ENCODE results near the gene CDADC1. TPM values are rescaled to one million over a fixed set of nuclear protein-coding genes. Genes with fewer than 3 reads are reported as not detected.

Gene CDADC1
- total RNA-seq, 6 experiments from 2014 or later: 2.2 to 10.1 (median 5.4) TPM

DNA sequence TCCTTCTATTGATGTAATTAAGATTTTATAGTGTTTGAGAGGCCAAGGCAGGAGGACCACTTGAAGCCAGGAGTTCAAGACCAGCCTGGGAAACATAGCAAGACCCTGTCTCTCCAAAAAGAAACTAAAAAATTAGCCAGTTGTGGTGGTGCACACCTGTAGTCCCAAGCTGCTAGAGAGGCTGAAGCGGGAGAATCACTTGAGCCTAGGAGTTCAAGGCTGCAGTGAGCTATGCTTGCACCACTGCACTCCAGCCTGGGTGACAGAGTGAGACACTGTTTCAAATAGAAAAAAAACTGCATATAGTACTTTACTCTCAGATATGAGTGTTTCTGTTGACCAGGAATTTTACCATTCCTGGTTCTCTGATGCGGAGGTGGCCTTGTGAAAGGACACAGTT, 48.9 kb downstream of the CDADC1 start:
- intact Hi-C loops (cut with DNase I): loop anchor here (10.0 kb wide), 2 partner anchors 138 to 148 kb away; partner anchors contain the start of genes CAB39L (in 1 of the 2) and SETDB2 (in 1 of the 2)
- Histone ChIP-seq H3K27me3 (no peaks in the 10 kb centered on the region), H3K4me3 (no peak overlapping the region), H3K4me1 (peaks cover 0 to 10% (median 2%) of the 10 kb centered on the region in 4 donors), H3K27ac (no peak overlapping the region), H3K9me3 (no peaks in the 10 kb centered on the region), H3K36me3 (no peaks in the 10 kb centered on the region)
- no peak for TF ChIP-seq POLR2A (IDR thresholded peaks at IDR 0.05)
- TF ChIP-seq, protein P1, sequence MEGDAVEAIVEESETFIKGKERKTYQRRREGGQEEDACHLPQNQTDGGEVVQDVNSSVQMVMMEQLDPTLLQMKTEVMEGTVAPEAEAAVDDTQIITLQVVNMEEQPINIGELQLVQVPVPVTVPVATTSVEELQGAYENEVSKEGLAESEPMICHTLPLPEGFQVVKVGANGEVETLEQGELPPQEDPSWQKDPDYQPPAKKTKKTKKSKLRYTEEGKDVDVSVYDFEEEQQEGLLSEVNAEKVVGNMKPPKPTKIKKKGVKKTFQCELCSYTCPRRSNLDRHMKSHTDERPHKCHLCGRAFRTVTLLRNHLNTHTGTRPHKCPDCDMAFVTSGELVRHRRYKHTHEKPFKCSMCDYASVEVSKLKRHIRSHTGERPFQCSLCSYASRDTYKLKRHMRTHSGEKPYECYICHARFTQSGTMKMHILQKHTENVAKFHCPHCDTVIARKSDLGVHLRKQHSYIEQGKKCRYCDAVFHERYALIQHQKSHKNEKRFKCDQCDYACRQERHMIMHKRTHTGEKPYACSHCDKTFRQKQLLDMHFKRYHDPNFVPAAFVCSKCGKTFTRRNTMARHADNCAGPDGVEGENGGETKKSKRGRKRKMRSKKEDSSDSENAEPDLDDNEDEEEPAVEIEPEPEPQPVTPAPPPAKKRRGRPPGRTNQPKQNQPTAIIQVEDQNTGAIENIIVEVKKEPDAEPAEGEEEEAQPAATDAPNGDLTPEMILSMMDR (IDR thresholded peaks at IDR 0.05): no peak
- ATAC-seq (no peak), DNase-seq (no peak)
- 100% methylated on average over 1 of the region's 2 CpGs for WGBS (ENCODE audit: insufficient coverage, low coverage, low lambda C conversion rate, missing lambda C conversion rate)

DNA sequence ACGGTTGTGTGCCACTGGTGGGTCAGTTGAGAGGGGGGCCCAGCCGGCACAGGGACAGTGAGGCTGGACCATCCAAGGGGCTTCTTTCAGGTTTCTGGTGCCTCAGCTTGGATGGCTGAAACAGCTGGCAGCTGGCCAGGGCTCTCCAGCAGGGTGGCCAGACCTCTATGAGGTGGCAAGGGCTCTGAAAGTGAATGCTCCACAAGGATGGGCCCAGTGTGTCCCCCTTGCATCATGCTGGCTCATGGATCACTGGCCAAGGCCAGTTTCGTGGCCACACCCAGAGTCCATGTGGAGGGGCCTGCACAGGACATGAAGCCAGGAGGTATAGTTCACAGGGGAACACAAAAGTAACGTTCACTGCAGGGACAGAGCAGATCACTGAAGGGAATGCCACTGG, 49.6 kb downstream of the CDADC1 start:
- ATAC-seq: no peak
- Histone ChIP-seq H3K4me1 (peaks cover 0 to 8% (median 2%) of the 10 kb centered on the region in 4 donors), H3K9me3 (no peaks in the 10 kb centered on the region), H3K36me3 (no peaks in the 10 kb centered on the region), H3K27me3 (no peaks in the 10 kb centered on the region), H3K27ac (no peak overlapping the region), H3K4me3 (no peak overlapping the region)
- TF ChIP-seq, protein P1 (IDR thresholded peaks at IDR 0.05): no peak
- no peak for TF ChIP-seq POLR2A (IDR thresholded peaks at IDR 0.05)
- intact Hi-C loops (cut with DNase I): loop anchor here (10.0 kb wide), 2 partner anchors 137 to 147 kb away; partner anchors contain the start of genes CAB39L (in 1 of the 2) and SETDB2 (in 1 of the 2)
- WGBS (ENCODE audit: insufficient coverage, low coverage, low lambda C conversion rate, missing lambda C conversion rate): no CpG with 5 or more reads among the region's 4 CpGs
- no peak for DNase-seq

DNA sequence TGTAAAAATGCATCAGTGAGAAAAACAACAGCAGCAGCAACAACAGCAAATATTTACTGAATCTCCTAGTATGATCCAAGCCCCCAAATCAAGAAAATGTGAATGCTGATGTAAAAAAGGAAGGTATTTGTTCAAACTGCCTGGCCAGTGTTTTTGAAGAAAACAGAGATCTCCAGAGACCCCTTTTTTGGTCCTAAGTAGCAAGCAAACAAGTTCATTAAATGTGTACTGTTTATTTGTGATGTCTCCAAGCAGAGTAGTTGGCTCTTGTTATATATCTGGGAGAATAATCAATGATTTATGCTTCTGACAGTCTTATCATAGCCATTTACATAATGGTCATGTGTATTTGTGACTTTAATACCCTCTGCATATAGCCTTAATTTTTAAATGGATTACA, 50.7 kb downstream of the CDADC1 start:
- H3K4me1 ChIP-seq: no peaks in the 10 kb centered on the region
- H3K36me3 ChIP-seq: no peaks in the 10 kb centered on the region
- H3K27ac ChIP-seq: no peak overlapping the region
- TF ChIP-seq, protein P1 (IDR thresholded peaks at IDR 0.05): no peak
- no peak for TF ChIP-seq POLR2A (IDR thresholded peaks at IDR 0.05)
- DNase-seq (no peak), ATAC-seq (no peak)
- H3K9me3 ChIP-seq: no peaks in the 10 kb centered on the region
- intact Hi-C loops (cut with DNase I): loop anchor here (10.0 kb wide), 2 partner anchors 136 to 146 kb away; partner anchors contain the start of genes CAB39L (in 1 of the 2) and SETDB2 (in 1 of the 2)
- H3K4me3 ChIP-seq: no peak overlapping the region
- no peaks in the 10 kb centered on the region for H3K27me3 ChIP-seq

DNA sequence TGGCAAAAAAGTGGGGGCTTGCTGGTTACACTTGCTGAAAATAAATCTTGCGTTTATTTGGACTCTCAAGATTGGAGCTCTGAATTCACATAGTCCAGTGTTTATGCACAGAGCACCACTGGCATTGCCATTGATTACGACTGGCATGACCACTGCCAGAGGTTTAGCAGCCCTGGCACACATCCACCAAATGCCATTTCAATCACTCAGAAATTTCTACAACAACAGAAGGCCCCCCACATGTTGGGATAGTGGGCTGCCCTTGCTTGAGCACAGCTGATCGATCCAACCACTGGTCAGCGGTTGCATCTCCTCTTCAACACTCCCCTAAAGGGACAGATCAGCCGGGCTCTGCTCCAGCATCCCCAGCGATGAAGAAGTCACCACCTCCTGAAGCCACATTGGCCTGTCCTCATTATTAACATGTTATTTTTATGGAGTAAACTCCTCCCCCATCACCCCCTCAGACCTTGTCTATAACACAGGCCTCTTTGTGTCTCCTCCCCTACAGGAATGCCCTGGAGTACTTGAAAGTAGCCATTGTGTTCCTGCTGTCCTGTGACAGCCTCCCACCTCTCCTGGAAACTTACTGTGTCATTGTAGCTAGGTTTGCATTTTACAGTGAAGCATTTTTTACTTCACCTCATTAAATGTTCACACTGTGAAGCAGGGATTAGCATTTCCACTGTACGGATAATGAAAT, 51.3 kb downstream of the CDADC1 start:
- Histone ChIP-seq H3K27me3 (no peaks in the 10 kb centered on the region), H3K4me3 (no peak overlapping the region), H3K27ac (no peak overlapping the region), H3K4me1 (no peaks in the 10 kb centered on the region), H3K9me3 (no peaks in the 10 kb centered on the region), H3K36me3 (no peaks in the 10 kb centered on the region)
- DNase-seq: no peak
- TF ChIP-seq POLR2A (IDR thresholded peaks at IDR 0.05): no peak
- ATAC-seq: no peak
- WGBS (ENCODE audit: insufficient coverage, low coverage, low lambda C conversion rate, missing lambda C conversion rate): 55% methylated on average over 5 of the region's 7 CpGs
- intact Hi-C loops (cut with DNase I): loop anchor here (10.0 kb wide), 2 partner anchors 136 to 146 kb away; partner anchors contain the start of genes CAB39L (in 1 of the 2) and SETDB2 (in 1 of the 2)

DNA sequence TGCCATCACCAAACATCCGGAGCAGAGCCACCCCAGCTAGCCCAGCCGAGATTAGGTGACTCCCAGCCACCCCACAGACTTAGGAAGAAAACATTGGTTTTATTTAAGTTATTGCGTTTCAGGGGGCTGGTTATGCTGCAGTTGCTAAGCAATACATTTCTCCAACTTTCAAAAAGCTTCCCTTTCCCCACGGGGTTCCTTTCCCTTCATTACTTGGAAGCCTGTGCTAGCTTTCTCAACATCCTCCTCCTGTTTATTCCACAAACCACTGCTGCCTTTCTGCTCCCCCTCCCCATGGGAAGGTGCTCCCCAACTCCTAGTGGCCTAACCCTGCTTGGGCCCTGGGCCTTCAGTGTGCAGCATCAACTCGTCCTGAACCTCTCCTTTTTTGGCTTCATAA, 52.6 kb downstream of the CDADC1 start:
- Histone ChIP-seq H3K4me1 (no peaks in the 10 kb centered on the region), H3K4me3 (no peak overlapping the region), H3K27ac (no peak overlapping the region), H3K36me3 (no peaks in the 10 kb centered on the region), H3K9me3 (no peaks in the 10 kb centered on the region), H3K27me3 (no peaks in the 10 kb centered on the region)
- 41% methylated on average over 3 of the region's 5 CpGs for WGBS (ENCODE audit: insufficient coverage, low coverage, low lambda C conversion rate, missing lambda C conversion rate)
- intact Hi-C loops (cut with DNase I): loop anchor here in 1 of 2 donors (5.0 kb wide), 1 partner anchor 302 kb away; no protein-coding TSS in a partner anchor
- TF ChIP-seq, protein P1 (IDR thresholded peaks at IDR 0.05): no peak
- no peak for TF ChIP-seq POLR2A (IDR thresholded peaks at IDR 0.05)
- DNase-seq: no peak
- no peak for ATAC-seq

All from right lobe of liver (tissue), 6 donors.